Measurements from ENCODE around the gene VPREB3.

Gene VPREB3

DNA sequence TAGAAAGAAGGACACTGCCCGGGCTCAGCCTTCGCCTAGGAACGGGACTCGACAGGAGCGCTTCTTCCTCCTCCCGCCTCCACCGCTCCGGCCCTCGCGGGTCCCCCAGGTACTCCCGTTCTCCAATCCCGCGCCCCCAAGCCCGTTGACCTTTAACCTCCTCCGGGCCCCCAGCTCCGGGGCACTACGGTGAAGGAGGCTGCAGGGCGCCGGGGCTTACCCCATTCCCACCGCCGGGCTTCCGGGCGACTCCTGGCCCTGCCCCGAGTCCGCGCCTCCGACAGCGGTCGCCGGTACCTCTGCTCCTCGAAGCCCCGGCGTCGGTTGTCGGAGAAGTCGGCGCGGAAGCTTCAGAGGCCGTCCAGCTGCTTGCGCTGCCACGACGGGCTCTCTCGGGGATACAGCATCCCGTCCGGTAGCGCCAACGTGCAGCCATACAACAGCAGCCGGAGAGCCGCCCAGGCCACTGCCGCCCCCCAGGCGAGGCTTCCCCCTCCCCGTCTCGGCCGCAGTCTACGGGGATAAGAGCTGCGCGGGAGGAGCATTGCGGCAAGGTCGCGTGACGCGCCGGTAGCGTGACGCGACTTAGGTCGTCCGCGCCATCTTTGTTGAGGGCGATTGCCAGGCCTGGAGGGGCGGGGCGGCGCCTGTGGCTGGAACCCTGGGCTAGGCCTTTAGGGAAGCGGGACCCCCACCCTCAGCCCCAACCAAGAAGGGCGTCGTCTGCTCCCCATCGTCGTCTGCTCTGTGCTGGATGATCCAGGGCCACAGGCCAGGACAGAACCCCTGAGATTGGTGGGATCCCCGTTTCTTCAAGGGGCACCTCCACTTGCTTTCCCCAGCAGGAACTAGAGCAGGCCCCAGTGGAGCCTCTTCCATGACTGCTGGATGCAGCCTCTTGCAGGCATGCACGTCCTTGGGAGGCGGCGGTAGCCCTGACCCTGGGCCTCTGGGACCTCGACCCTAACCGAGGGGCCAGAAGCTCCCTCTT lies 37.1 kb downstream of the VPREB3 start:
- H3K36me3 ChIP-seq (ENCODE audit: low read depth) = peaks cover 26% of the 10 kb centered on the region
- TF ChIP-seq, protein P1, sequence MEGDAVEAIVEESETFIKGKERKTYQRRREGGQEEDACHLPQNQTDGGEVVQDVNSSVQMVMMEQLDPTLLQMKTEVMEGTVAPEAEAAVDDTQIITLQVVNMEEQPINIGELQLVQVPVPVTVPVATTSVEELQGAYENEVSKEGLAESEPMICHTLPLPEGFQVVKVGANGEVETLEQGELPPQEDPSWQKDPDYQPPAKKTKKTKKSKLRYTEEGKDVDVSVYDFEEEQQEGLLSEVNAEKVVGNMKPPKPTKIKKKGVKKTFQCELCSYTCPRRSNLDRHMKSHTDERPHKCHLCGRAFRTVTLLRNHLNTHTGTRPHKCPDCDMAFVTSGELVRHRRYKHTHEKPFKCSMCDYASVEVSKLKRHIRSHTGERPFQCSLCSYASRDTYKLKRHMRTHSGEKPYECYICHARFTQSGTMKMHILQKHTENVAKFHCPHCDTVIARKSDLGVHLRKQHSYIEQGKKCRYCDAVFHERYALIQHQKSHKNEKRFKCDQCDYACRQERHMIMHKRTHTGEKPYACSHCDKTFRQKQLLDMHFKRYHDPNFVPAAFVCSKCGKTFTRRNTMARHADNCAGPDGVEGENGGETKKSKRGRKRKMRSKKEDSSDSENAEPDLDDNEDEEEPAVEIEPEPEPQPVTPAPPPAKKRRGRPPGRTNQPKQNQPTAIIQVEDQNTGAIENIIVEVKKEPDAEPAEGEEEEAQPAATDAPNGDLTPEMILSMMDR (IDR thresholded peaks at IDR 0.05; ENCODE audit: poor library complexity, severe bottlenecking) = no peak
- DNase-seq (ENCODE audit: low spot score) (no peak), ATAC-seq (ENCODE audit: low read depth) (peak; percentile 94)
- no peaks in the 10 kb centered on the region for H3K4me1 ChIP-seq (ENCODE audit: insufficient read depth, poor library complexity, severe bottlenecking)
- peak overlapping the region; percentile 15 for H3K27ac ChIP-seq (ENCODE audit: poor library complexity, severe bottlenecking)
- H3K4me3 ChIP-seq (ENCODE audit: severe bottlenecking) = peak overlapping the region; percentile 84
- H3K9me3 ChIP-seq (ENCODE audit: severe bottlenecking) = no peaks in the 10 kb centered on the region
- H3K27me3 ChIP-seq (ENCODE audit: insufficient read depth, poor library complexity, severe bottlenecking) = no peaks in the 10 kb centered on the region

DNA sequence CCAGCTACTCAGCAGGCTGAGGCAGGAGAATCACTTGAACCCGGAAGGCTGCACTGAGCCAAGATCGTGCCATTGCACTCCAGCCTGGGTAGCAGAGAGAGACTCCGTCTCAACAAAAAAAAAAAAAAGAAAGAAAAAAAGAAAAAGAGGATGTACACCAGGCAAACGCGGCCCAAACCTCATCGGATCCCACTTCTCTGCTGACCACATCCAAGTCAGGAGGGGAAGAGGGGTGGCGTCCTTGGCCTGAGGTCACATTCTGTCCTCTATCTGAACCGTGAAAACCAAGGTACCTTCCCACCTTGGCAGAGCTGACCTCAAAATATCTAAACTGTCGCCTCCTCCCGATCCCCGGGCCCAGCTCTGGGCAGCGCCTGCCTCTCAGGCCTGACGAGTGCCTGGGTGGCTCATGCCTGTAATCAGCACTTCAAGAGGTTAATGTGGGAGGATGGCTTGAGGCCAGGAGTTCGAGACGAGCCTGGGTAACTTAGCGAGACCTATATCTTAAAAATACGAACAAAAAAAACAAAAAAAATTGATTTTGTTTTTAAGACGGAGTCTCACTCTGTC lies 38.3 kb downstream of the VPREB3 start:
- H3K27ac ChIP-seq (ENCODE audit: poor library complexity, severe bottlenecking) = no peak overlapping the region
- peak overlapping the region; percentile 84 for H3K4me3 ChIP-seq (ENCODE audit: severe bottlenecking)
- H3K9me3 ChIP-seq (ENCODE audit: severe bottlenecking) = no peaks in the 10 kb centered on the region
- no peaks in the 10 kb centered on the region for H3K4me1 ChIP-seq (ENCODE audit: insufficient read depth, poor library complexity, severe bottlenecking)
- H3K27me3 ChIP-seq (ENCODE audit: insufficient read depth, poor library complexity, severe bottlenecking) = no peaks in the 10 kb centered on the region
- peaks cover 38% of the 10 kb centered on the region for H3K36me3 ChIP-seq (ENCODE audit: low read depth)
- TF ChIP-seq, protein P1 (IDR thresholded peaks at IDR 0.05; ENCODE audit: poor library complexity, severe bottlenecking) = no peak
- ATAC-seq (ENCODE audit: low read depth) = no peak
- DNase-seq (ENCODE audit: low spot score) = no peak

DNA sequence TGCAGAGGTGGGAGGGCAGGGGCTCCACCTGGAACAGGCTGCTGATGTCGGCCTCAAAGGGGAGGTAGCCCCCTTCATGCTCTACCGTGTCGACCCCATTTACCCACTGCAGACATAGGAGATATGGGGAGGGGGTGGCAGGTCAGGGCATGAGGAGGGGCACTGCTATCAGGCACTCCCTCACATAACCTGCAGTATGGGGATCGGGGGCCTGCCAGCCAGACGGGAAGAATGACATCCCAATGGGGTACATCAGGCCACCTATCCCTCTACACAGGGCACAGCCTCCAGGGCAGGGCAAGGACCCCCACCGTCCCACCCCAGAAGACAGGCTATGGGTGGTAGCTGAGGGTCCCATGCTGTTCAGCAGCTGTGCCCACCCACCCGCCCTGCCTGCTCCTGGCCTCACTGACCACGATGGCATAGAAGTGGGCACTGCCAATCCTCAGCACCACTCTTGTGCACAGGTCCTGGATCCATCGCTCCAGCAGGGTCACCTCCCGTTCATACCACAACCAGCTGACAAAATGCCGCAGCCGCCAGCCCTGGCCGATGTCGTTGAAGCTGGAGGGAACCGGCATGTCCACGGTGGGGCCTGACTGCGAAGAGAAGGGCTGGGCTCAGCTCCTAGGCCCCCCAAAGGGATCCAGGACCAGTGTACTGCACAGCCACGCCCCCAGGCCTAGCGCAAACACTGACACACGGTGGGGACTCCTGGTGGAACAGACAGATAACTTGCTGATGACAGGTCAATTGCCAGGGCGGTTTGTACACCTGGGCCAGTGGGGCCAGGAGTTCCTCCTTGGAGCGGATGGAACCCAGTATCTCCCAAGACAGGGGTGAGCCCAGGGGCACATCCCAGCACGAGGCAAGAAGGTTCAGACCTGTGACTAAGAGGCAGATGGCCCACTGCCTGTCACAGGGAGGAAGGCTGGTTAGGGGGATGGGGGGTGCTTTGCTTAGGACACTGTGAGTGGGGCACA lies 39.3 kb downstream of the VPREB3 start:
- peak; percentile 31 for DNase-seq (ENCODE audit: low spot score)

DNA sequence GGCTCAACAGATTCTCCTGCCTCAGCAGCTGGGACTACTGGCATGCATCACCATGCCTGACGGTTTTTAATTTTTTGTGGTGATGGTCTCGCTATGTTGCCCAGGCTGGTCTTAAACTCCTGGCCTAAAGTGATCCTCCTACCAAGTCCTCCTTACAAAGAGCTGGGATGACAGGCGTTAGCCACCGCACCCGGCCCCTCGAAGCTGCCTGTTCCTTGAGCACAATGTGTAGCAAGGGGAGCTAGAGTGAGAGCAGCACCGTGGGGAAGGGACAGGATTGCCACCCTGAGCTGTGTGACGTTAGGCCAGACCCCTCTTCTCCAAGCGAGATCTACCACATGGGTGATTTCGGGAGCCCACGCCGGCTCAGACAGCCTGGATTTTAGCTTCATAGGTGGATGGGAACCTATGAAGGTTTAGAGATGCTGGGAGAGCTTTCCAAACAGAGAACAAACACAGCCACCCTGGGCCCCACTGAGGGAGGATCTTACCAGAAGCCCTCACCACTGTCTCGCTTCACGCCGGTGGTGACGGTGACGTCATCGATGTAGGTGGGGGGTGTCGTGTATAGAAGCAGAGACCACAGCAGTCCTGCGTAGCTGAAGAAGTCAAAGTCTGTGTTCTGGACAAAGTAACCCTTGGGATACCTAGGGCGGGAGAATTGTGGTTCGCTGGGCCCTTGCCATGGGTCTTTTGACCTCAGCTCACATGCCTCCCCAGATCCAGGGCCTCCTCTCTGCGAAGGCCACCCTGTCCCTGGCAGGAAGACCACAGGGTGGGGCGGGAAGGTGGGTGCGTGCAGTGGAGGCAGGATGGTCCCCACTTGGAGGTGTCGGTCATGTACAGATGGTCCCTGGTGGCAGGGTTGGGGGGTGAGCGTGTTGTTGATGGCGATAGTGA lies 40.3 kb downstream of the VPREB3 start:
- Histone ChIP-seq H3K27me3 (ENCODE audit: insufficient read depth, poor library complexity, severe bottlenecking) (no peaks in the 10 kb centered on the region), H3K4me1 (ENCODE audit: insufficient read depth, poor library complexity, severe bottlenecking) (no peaks in the 10 kb centered on the region), H3K27ac (ENCODE audit: poor library complexity, severe bottlenecking) (no peak overlapping the region), H3K9me3 (ENCODE audit: severe bottlenecking) (no peaks in the 10 kb centered on the region), H3K4me3 (ENCODE audit: severe bottlenecking) (no peak overlapping the region), H3K36me3 (ENCODE audit: low read depth) (peaks cover 57% of the 10 kb centered on the region)
- DNase-seq (ENCODE audit: low spot score) = no peak
- no peak for ATAC-seq (ENCODE audit: low read depth)
- TF ChIP-seq, protein P1 (IDR thresholded peaks at IDR 0.05; ENCODE audit: poor library complexity, severe bottlenecking) = no peak

More for the DNA sequence above, 39.3 kb downstream of the VPREB3 start:
- Histone ChIP-seq H3K9me3 (ENCODE audit: severe bottlenecking) (no peaks in the 10 kb centered on the region), H3K27ac (ENCODE audit: poor library complexity, severe bottlenecking) (no peak overlapping the region), H3K4me1 (ENCODE audit: insufficient read depth, poor library complexity, severe bottlenecking) (no peaks in the 10 kb centered on the region), H3K4me3 (ENCODE audit: severe bottlenecking) (no peak overlapping the region), H3K36me3 (ENCODE audit: low read depth) (peaks cover 47% of the 10 kb centered on the region), H3K27me3 (ENCODE audit: insufficient read depth, poor library complexity, severe bottlenecking) (no peaks in the 10 kb centered on the region)
- no peak for ATAC-seq (ENCODE audit: low read depth)
- TF ChIP-seq, protein P1 (IDR thresholded peaks at IDR 0.05; ENCODE audit: poor library complexity, severe bottlenecking) = no peak
